MCF 10A (cell line): ENCODE data around the gene PDCD2. TPM values are rescaled to one million over a fixed set of nuclear protein-coding genes. Genes with fewer than 3 reads are reported as not detected.
"Not testable (repeated sequence)": the region's sequence is repeated elsewhere in the genome, so short reads cannot be mapped to it uniquely, and the experiment has no call there.

Experiments
- BruUV-seq: library from RNA; stranded (reverse); fragments of 400-500 nt; replicated peaks from 2 replicates; lab custom pipeline; 2021; lab: Mats Ljungman, UMichigan
- CTCF ChIA-PET: fragments of 300-600 bp; sonication (Branson Sonifier 250); formaldehyde crosslinking; extraction: SDS; loops from one replicate; lab custom pipeline; 2021; ENCODE audit warnings: antibody characterized with exemption, inconsistent platforms; lab: Yijun Ruan, JAX
- POLR2A ChIA-PET: fragments of 300-600, 350-650 bp; sonication (Branson Sonifier 250); formaldehyde crosslinking; extraction: SDS; loops from one replicate; lab custom pipeline; 2020; ENCODE audit warnings: antibody characterized with exemption, inconsistent platforms; lab: Yijun Ruan, JAX
- DNase-seq: peaks from one replicate; pipeline ENCODE4 v3.0.0-alpha.2; 2018; ENCODE audit not compliant: unreplicated experiment
- H3K27ac Mint-ChIP-seq: one replicate; pipeline ENCODE4 v1.8.0; 2022; ENCODE audit warnings: mild to moderate bottlenecking, low read depth, mixed read lengths; ENCODE audit not compliant: unreplicated experiment
- H3K27me3 Mint-ChIP-seq: one replicate; pipeline ENCODE4 v1.8.0; 2022; ENCODE audit warnings: mixed read lengths; ENCODE audit not compliant: insufficient read depth, unreplicated experiment
- H3K36me3 Mint-ChIP-seq: one replicate; pipeline ENCODE4 v1.8.0; 2022; ENCODE audit warnings: mild to moderate bottlenecking, moderate library complexity, mixed read lengths; ENCODE audit not compliant: insufficient read depth, unreplicated experiment
- H3K4me1 Mint-ChIP-seq: one replicate; pipeline ENCODE4 v1.8.0; 2022; ENCODE audit warnings: mixed read lengths; ENCODE audit not compliant: insufficient read depth, unreplicated experiment
- H3K4me3 Mint-ChIP-seq: one replicate; pipeline ENCODE4 v1.8.0; 2022; ENCODE audit warnings: mild to moderate bottlenecking, moderate library complexity, mixed read lengths; ENCODE audit not compliant: unreplicated experiment
- H3K9me3 Mint-ChIP-seq: one replicate; pipeline ENCODE4 v1.8.0; 2022; ENCODE audit warnings: mixed read lengths; ENCODE audit not compliant: unreplicated experiment
- CTCF ChIP-seq: fragments of 200-600 bp; IDR thresholded peaks from one replicate; pipeline ENCODE4 v1.8.0; 2022; ENCODE audit warnings: antibody characterized with exemption, mild to moderate bottlenecking; ENCODE audit not compliant: unreplicated experiment
- intact Hi-C: fragments of 100-400 bp; cut with micrococcal nuclease; formaldehyde crosslinking; loops from 2 replicates; pipeline ENCODE4 v1.14.1; 2022
- total RNA-seq: library from RNA; stranded (reverse); gene quantifications from 2 replicates; pipeline ENCODE4 v1.2.3, GENCODE V29; 2022

The PDCD2 gene
- total RNA-seq, 1 experiment from 2014 or later = 101 TPM

GRCh38 chr6:170535004-170535403 lies 49.4 kb downstream of the PDCD2 start:
- BruUV-seq = no TSS peak
- Mint-ChIP-seq H3K4me3 (no peak overlapping the region), H3K4me1 (no peaks in the 10 kb centered on the region), H3K36me3 (peaks cover 72% of the 10 kb centered on the region), H3K9me3 (no peaks in the 10 kb centered on the region), H3K27me3 (no peaks in the 10 kb centered on the region), H3K27ac (no peak overlapping the region)
- DNase-seq = no peak
- ChIA-PET CTCF (no interaction called here), POLR2A (no interaction called here)
- no peak for TF ChIP-seq CTCF
- intact Hi-C loops = no loop called here

DNA sequence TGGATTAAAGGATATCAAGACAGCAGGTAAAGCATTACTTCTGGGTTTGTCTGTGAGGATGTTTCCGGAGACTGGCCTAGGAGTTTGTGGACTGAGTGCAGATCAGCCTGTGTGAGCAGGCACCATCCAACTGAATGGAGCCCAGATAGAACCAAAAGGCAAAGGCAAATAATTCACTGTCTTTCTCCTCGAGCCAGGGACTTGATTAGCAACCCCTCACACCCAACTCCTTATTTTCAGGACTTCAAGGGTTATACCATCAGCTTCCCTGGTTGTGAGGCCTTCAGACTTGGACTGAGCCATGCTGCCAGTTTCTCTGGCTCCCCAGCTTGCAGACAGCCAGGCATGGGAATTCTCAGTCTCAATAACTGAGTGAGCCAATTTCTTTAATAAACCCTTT lies 50.6 kb downstream of the PDCD2 start:
- Mint-ChIP-seq H3K9me3 (no peaks in the 10 kb centered on the region), H3K27me3 (no peaks in the 10 kb centered on the region), H3K4me3 (no peak overlapping the region), H3K27ac (no peak overlapping the region), H3K36me3 (peaks cover 60% of the 10 kb centered on the region), H3K4me1 (no peaks in the 10 kb centered on the region)
- DNase-seq = no peak
- no peak for TF ChIP-seq CTCF
- CTCF ChIA-PET = interaction anchor here (0.9 to 1.0 kb wide), 2 partner anchors 702 to 721 kb away, joined by 3 to 4 read pairs; no protein-coding TSS in a partner anchor
- BruUV-seq = TSS peak; percentile 2
- intact Hi-C loops = no loop called here
- POLR2A ChIA-PET = interaction anchor here (2.7 kb wide), 1 partner anchor 19 kb away, joined by 17 read pairs; the partner anchor contains the start of genes PSMB1 and TBP

DNA sequence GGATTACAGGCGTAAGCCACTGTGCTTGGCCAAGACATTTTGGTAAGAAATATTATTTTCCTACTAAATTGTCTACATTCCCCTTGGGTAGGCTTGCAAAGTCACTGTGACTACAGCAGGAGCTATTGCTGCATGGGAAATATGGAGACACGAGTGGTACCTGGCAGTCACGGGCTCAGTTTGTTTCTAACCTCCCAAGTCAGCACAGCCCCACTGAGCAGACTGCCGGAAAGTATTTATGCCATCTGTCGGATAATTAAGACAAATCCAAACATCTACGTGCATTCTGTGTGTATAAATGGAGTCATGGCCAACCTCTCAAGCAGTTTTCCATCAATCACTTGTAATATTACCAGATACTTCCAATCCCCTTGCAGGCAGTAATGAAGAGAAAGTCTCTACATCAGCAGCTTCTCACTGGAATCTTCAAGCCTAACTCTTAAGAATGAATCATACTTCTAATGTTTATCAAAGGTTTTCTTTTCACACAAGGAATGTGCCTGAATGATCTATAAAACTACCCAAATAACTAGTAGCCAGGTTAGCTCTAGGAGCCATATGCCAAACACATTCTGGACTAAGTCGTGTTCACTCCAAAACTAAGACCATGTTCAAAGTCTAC lies 51.5 kb downstream of the PDCD2 start:
- DNase-seq = no peak
- H3K9me3 Mint-ChIP-seq = no peaks in the 10 kb centered on the region
- TF ChIP-seq CTCF = no peak
- H3K27me3 Mint-ChIP-seq = no peaks in the 10 kb centered on the region
- CTCF ChIA-PET = interaction anchor here (0.8 to 1.0 kb wide), 3 partner anchors 16 to 720 kb away, joined by 3 to 4 read pairs (median 4); no protein-coding TSS in a partner anchor
- POLR2A ChIA-PET = interaction anchor here (2.7 kb wide), 1 partner anchor 20 kb away, joined by 17 read pairs; the partner anchor contains the start of genes PSMB1 and TBP
- H3K36me3 Mint-ChIP-seq = peaks cover 52% of the 10 kb centered on the region
- no TSS peak for BruUV-seq
- H3K27ac Mint-ChIP-seq = no peak overlapping the region
- intact Hi-C loops = no loop called here
- H3K4me3 Mint-ChIP-seq = no peak overlapping the region
- no peaks in the 10 kb centered on the region for H3K4me1 Mint-ChIP-seq

- Mint-ChIP-seq H3K4me1 (no peaks in the 10 kb centered on the region), H3K36me3 (peaks cover 21% of the 10 kb centered on the region), H3K4me3 (no peak overlapping the region), H3K27ac (no peak overlapping the region), H3K9me3 (no peaks in the 10 kb centered on the region), H3K27me3 (no peaks in the 10 kb centered on the region)
- ChIA-PET CTCF (interaction anchor here (0.6 to 5.4 kb wide), 41 partner anchors 10 to 1636 kb away, joined by 3 to 61 read pairs (median 4); no protein-coding TSS in a partner anchor), POLR2A (interaction anchor here (0.5 to 0.8 kb wide), 2 partner anchors 22 to 53 kb away, joined by 3 to 5 read pairs; no protein-coding TSS in a partner anchor)
- TF ChIP-seq CTCF = peak; percentile 77
- peak; percentile 84 for DNase-seq
- BruUV-seq = no TSS peak
- intact Hi-C loops = loop anchor here (1.0 to 2.0 kb wide), 2 partner anchors 740 to 1573 kb away; no protein-coding TSS in a partner anchor
Observed at GRCh38 chr6:170529839-170530469, 54.5 kb downstream of the PDCD2 start.

GRCh38 chr6:170527995-170528394 lies 56.4 kb downstream of the PDCD2 start:
- not testable (repeated sequence) for BruUV-seq, H3K27me3 Mint-ChIP-seq

More at GRCh38 chr6:170527995-170528394, 56.4 kb downstream of the PDCD2 start:
- intact Hi-C loops = loop anchor here (2.0 kb wide), 1 partner anchor 1571 kb away; no protein-coding TSS in a partner anchor
- H3K27ac Mint-ChIP-seq, H3K36me3 Mint-ChIP-seq, H3K9me3 Mint-ChIP-seq, DNase-seq, H3K4me3 Mint-ChIP-seq, H3K4me1 Mint-ChIP-seq: not testable (repeated sequence)
- CTCF ChIA-PET = interaction anchor here (0.6 to 5.4 kb wide), 7 partner anchors 8 to 1057 kb away, joined by 3 to 61 read pairs (median 17); no protein-coding TSS in a partner anchor
- POLR2A ChIA-PET = interaction anchor here (0.7 to 1.2 kb wide), 2 partner anchors 24 to 738 kb away, joined by 3 to 4 read pairs; no protein-coding TSS in a partner anchor
